ENCODE measurements around the gene GALNTL6.

GALNTL6 gene

DNA sequence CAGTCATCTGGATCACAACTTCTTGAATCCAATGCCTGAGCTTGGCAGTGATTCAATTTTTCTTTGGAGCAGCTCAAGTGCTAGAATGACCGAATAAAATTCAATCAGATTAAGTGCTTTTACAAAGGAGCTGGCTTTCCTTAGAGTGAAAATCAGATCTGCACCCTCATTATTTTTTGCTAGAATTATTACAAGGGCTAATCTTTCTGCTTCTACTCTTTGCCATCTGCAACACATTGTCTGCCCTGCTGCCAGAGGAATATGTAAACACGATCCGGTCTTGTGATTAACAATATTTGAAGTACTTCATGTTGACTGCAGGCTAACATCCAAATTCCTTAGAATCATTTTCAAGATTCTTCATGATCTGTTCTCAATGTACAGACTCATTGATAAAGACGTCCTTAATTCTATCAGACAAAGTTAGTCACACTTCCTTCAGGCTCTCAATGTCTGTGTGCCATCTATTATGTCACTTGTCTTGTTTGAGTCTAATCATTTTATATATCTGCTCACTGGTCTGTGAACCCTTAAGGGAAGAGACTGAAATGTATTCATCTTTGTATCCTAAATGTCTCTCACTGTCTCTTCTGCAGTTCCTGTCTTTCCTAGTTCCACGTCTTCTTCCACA is 531.2 kb downstream of the GALNTL6 start:
- H4K20me1 ChIP-seq (ENCODE audit: low read depth, low read length): no peaks in the 10 kb centered on the region
- no peak overlapping the region for H3K4me3 ChIP-seq (ENCODE audit: insufficient read depth, low read length, poor library complexity, severe bottlenecking)
- no peak overlapping the region for H2AFZ ChIP-seq (ENCODE audit: low read depth, low read length, severe bottlenecking)
- H3K4me2 ChIP-seq (ENCODE audit: low read depth, low read length, poor library complexity, severe bottlenecking): no peak overlapping the region
- H3F3A ChIP-seq (ENCODE audit: insufficient read depth): no peaks in the 10 kb centered on the region
- no peak overlapping the region for H3K27ac ChIP-seq (ENCODE audit: low read depth, low read length)
- no peaks in the 10 kb centered on the region for H3K9me2 ChIP-seq (replicated peaks; ENCODE audit: insufficient read depth, low read length)
- TF ChIP-seq EZH2phosphoT487 (conservative IDR thresholded peaks at IDR 0.05; ENCODE audit: low read length): no peak
- TF ChIP-seq, protein P1, sequence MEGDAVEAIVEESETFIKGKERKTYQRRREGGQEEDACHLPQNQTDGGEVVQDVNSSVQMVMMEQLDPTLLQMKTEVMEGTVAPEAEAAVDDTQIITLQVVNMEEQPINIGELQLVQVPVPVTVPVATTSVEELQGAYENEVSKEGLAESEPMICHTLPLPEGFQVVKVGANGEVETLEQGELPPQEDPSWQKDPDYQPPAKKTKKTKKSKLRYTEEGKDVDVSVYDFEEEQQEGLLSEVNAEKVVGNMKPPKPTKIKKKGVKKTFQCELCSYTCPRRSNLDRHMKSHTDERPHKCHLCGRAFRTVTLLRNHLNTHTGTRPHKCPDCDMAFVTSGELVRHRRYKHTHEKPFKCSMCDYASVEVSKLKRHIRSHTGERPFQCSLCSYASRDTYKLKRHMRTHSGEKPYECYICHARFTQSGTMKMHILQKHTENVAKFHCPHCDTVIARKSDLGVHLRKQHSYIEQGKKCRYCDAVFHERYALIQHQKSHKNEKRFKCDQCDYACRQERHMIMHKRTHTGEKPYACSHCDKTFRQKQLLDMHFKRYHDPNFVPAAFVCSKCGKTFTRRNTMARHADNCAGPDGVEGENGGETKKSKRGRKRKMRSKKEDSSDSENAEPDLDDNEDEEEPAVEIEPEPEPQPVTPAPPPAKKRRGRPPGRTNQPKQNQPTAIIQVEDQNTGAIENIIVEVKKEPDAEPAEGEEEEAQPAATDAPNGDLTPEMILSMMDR (IDR thresholded peaks at IDR 0.05; ENCODE audit: insufficient read depth, low read length, poor library complexity, severe bottlenecking): no peak
- 0 out of 2 replicates have a peak, but pooled peaks cover 4% of the 10 kb centered on the region for H3K9me3 ChIP-seq (ENCODE audit: insufficient read depth, low read length)
- H3K79me2 ChIP-seq (ENCODE audit: insufficient read depth, low read length): no peaks in the 10 kb centered on the region
- H3K27me3 ChIP-seq (ENCODE audit: low read length): no peaks in the 10 kb centered on the region
- H3K9ac ChIP-seq (ENCODE audit: low read length): no peak overlapping the region
- no peaks in the 10 kb centered on the region for H3K36me3 ChIP-seq (ENCODE audit: low read length)

DNA sequence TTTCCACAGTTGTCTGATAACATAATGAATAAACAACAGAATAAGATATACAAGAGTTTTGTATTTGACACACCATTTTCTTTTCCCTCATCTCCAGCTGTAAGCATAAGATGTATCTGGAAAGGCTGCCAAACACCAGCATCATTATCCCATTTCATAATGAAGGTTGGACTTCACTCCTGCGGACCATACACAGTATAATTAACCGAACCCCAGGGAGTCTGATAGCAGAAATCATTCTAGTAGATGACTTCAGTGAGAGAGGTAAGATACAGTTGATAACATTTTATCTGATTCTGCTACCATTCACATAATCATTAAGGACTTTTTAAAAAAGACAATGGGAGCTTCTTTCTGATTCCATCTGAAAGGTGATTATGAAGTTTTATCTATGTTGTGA is 535.2 kb downstream of the GALNTL6 start:
- H4K20me1 ChIP-seq (ENCODE audit: low read depth, low read length): no peaks in the 10 kb centered on the region
- no peaks in the 10 kb centered on the region for H3K27me3 ChIP-seq (ENCODE audit: low read length)
- no peaks in the 10 kb centered on the region for H3K9me3 ChIP-seq (ENCODE audit: insufficient read depth, low read length)
- H3K36me3 ChIP-seq (ENCODE audit: low read length): no peaks in the 10 kb centered on the region
- H3K27ac ChIP-seq (ENCODE audit: low read depth, low read length): no peak overlapping the region
- H3K4me2 ChIP-seq (ENCODE audit: low read depth, low read length, poor library complexity, severe bottlenecking): no peak overlapping the region
- H2AFZ ChIP-seq (ENCODE audit: low read depth, low read length, severe bottlenecking): no peak overlapping the region
- TF ChIP-seq, protein P1 (IDR thresholded peaks at IDR 0.05; ENCODE audit: insufficient read depth, low read length, poor library complexity, severe bottlenecking): no peak
- no peak for TF ChIP-seq EZH2phosphoT487 (conservative IDR thresholded peaks at IDR 0.05; ENCODE audit: low read length)
- no peaks in the 10 kb centered on the region for H3K9me2 ChIP-seq (replicated peaks; ENCODE audit: insufficient read depth, low read length)
- no peaks in the 10 kb centered on the region for H3F3A ChIP-seq (ENCODE audit: insufficient read depth)
- no peak overlapping the region for H3K4me3 ChIP-seq (ENCODE audit: insufficient read depth, low read length, poor library complexity, severe bottlenecking)
- no peaks in the 10 kb centered on the region for H3K79me2 ChIP-seq (ENCODE audit: insufficient read depth, low read length)
- no peak overlapping the region for H3K9ac ChIP-seq (ENCODE audit: low read length)

DNA sequence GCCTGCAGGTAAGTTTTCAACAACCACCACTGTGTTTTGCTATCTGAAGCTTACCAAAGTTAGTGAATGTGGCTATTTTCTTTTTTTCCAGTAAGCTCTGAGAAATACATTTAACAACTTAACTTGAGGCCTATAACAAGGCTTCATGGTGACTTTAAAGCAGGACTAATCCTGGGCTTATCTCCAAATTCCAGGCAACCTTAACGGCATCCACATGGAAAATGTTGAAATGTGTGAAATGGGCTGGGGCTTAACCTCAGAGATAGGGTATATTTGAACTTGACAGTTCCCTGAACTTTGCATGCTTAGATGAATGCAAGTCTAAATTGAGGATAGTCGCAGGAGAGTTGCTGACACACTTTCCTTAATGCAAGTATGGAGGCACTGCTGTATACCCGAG is 539.2 kb downstream of the GALNTL6 start:
- Histone ChIP-seq H3K9ac (ENCODE audit: low read length) (no peak overlapping the region), H3K36me3 (ENCODE audit: low read length) (no peaks in the 10 kb centered on the region), H3K4me2 (ENCODE audit: low read depth, low read length, poor library complexity, severe bottlenecking) (no peak overlapping the region), H3K27ac (ENCODE audit: low read depth, low read length) (no peak overlapping the region), H4K20me1 (ENCODE audit: low read depth, low read length) (no peaks in the 10 kb centered on the region), H3K9me2 (replicated peaks; ENCODE audit: insufficient read depth, low read length) (no peaks in the 10 kb centered on the region), H3F3A (ENCODE audit: insufficient read depth) (no peaks in the 10 kb centered on the region), H3K27me3 (ENCODE audit: low read length) (no peaks in the 10 kb centered on the region), H3K79me2 (ENCODE audit: insufficient read depth, low read length) (no peaks in the 10 kb centered on the region), H2AFZ (ENCODE audit: low read depth, low read length, severe bottlenecking) (no peak overlapping the region), H3K4me3 (ENCODE audit: insufficient read depth, low read length, poor library complexity, severe bottlenecking) (no peak overlapping the region), H3K9me3 (ENCODE audit: insufficient read depth, low read length) (no peaks in the 10 kb centered on the region)
- TF ChIP-seq, protein P1 (IDR thresholded peaks at IDR 0.05; ENCODE audit: insufficient read depth, low read length, poor library complexity, severe bottlenecking): no peak
- no peak for TF ChIP-seq EZH2phosphoT487 (conservative IDR thresholded peaks at IDR 0.05; ENCODE audit: low read length)
